ENCODE measurements around the gene TACC2. TPM values are rescaled to one million over a fixed set of nuclear protein-coding genes. Genes with fewer than 3 reads are reported as not detected.
"Not testable (repeated sequence)": the region's sequence is repeated elsewhere in the genome, so short reads cannot be mapped to it uniquely, and the experiment has no call there.

The TACC2 gene
- total RNA-seq, 1 donor from 2014 or later, result 341 TPM

DNA sequence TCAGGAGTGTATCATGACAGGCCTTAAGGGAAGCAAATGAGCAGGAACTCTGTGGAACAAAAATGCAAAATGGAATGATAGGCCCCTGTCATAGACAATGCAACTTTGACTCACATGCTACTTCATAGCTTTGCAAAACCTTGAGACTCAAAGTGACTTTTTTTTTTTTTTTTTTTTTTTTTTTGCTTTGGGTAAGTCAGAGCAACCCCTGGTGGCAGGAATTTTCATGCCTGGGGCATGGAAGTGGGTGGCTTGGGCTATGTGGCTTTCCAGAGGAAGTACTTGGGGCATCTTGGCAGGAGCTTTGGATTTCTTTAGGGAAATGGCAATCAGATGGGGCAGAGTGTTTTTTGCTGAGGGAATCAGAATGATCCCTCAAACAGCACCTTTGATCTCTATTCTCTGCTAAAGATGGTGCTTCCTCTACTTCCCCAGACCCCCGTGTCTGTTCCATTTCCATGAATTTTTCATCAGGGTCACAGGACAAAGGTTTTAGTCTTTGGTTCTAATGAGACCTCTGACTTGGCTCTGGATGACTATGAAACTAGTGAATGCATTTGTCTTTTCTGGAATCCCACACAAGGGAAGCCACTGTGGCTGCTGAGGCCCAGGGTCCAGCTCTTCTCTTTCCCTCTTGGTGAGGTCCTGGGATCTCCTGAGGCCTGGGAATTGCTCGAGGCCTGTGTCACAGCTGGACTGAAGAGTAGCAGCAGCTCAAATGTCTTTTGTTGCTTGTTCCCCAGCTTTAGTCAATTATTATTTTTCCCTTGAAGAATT lies 62.8 kb downstream of the TACC2 start:
- ATAC-seq, result peak; percentile 26
- intact Hi-C loops (cut with DNase I), result loop anchor here (5.0 kb wide), 2 partner anchors 91 to 124 kb away; partner anchors contain the start of gene ATE1
- no peak for DNase-seq (ENCODE audit: missing footprints)

DNA sequence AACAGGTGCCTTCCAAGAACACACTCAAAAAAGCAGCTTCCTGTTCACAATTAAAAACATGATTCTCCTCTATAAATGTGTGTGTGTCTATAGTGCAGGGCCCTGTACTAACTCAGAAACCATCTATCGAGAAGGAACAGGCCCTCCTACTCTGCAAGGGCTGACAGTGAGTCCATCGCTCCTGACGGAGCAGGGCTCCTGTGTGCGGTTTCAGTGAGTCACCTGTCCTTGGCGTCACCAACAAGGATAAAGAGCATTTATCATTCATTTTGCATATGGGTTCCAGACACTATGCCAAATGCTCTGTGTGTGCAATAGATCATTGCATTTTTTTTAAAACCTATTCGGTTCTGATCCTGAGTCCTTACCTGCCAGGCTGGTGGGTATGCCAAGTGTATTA lies 63.7 kb downstream of the TACC2 start:
- no peak for ATAC-seq
- no peak for DNase-seq (ENCODE audit: missing footprints)
- intact Hi-C loops (cut with DNase I), result loop anchor here (5.0 kb wide), 2 partner anchors 90 to 125 kb away; partner anchors contain the start of gene ATE1

DNA sequence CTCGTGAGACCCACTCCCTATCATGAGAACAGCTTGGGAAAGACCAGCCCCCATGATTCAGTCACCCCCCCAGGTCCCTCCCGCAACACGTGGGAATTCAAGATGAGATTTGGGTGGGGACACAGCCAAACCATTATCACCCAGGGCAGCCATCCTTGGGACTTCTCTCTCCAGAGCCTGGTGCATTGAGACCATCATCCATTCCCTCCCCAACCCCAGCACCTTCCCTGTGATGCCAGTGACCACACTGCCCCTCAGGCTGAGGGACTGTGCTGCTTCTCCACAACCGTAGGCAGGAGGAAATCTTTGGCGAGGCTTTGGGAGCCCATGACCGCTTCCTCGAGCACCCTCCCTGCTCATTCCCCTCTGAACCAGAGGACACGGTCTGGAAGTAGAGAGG lies 64.4 kb downstream of the TACC2 start:
- intact Hi-C loops (cut with DNase I), result loop anchor here (5.0 kb wide), 2 partner anchors 89 to 126 kb away; partner anchors contain the start of gene ATE1
- DNase-seq (ENCODE audit: missing footprints) (no peak), ATAC-seq (no peak)

DNA sequence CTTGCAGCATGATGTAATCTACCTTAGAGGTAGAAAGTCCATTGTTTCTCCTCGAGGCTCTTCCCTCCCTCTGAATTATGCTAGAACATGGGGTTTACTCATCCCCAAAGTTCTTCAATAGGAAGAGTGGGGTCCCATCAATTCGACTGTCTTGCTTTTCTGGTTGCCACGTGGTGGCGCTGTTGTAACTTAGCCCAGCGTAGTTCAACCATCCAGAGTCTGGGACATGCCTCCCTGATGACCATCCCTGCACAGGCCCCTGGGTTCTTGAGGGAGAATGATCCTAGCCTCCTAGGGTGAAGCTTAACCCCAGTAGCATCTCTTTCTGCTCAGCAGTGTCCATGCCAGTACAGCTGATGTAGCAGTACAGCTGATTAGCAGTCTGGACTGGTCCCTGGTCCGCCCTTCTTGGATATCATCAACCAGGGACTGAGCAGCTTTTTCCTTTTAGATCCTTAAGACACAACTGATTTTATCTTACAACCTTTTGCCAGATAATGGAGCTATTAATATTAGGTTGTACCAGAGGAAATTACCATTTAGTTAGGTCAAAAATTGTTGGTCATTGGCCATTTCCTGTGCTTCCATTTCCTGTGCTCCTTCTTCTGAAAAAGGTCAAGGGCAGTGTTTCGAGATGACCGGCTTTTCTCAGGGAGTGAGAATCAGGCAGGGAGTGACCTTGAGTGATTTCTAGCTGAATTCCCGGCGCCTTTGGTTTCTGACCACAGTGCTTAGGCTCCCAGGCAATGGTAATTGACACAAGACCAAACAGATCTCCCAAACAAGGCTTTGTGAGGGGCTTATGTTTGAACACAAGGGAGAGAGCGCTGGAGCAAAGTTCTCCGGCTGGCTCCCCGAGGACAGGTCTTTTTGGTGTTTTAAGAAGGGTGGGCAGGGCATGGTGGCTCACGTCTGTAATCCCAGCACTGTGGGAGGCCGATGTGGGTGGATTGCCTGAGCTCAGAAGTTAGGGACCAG lies 65.4 kb downstream of the TACC2 start:
- ATAC-seq (peak; percentile 74), DNase-seq (ENCODE audit: missing footprints) (no peak)
- intact Hi-C loops (cut with DNase I), result loop anchor here (1.0 to 5.0 kb wide), 3 partner anchors 59 to 127 kb away; partner anchors contain the start of gene ATE1

DNA sequence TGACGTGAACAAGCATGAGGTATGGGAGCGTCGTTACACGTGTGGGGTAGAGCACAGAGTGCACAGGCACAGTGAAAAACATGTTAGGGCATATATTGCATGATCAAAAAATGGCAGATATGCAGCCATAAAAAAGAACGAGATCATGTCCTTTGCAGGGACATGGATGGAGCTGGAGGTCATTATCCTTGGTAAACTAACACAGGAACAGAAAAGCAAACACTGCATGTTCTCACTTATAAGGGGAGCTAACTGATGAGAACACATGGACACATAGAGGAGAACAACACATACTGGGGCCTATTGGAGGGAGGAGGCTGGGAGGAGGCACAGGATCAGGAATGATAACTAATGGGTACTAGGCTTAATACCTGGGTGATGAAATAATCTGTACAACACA lies 66.3 kb downstream of the TACC2 start:
- DNase-seq (ENCODE audit: missing footprints) (no peak), ATAC-seq (no peak)
- intact Hi-C loops (cut with DNase I), result no loop called here

DNA sequence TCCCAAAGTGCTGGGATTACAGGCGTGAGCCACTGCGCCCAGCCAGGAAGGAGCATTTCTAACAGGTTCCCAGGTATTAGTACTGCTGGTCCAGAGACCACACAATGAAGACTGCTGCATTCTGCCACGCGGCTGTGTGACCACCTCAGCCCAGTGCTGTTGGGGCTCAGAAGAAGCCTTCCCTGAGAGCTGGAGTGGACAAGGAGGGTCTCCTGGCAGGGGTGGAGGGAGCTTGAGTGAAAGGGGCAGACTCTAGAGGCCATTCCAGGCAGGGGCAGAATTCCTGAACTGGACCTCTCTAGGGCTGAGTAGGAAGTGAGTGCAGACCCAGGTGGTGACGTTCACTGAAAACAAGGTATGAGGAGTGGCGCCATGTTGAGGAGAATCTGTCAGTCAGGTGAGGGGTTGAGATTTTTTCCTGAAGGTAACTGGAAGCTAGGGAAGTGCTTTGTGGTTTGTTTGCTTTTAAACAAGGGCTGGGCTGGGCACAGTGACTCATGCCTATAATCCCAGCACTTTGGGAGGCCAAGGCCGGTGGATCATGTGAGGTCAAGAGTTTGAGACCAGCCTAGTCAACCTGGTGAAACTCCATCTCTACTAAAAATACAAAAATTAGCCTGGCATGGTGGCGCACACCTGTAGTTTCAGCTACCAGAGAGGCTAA lies 67.6 kb downstream of the TACC2 start:
- no peak for ATAC-seq
- no peak for DNase-seq (ENCODE audit: missing footprints)
- intact Hi-C loops (cut with DNase I), result no loop called here

DNA sequence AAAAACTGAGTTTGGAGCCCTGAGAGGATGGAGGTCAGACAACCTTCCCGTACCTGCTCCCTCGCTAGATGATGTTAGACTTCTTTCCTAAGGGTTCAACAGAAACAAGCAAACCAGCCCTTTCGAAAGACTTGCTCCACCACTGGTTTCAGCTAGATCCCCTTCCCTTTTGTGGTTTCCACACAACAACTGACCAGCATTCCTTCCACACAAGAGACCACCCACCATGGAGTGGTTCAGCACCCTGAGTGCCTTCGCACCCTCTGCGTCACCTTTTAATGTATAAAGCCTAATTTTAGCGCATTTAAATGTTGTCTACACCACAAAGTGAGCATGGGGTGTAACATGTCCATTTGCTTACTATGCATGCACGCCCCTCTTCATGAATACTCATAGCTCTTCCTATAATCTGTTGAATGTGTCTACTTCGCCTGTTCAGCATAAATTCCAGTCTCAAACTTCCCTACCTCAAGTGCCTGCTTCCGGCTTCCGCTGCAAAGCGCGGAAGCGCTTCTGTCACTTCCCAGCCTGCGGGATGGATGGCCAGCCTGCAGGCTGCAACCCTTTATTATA lies 69.0 kb downstream of the TACC2 start:
- no peak for ATAC-seq
- no peak for DNase-seq (ENCODE audit: missing footprints)
- intact Hi-C loops (cut with DNase I), result no loop called here

DNA sequence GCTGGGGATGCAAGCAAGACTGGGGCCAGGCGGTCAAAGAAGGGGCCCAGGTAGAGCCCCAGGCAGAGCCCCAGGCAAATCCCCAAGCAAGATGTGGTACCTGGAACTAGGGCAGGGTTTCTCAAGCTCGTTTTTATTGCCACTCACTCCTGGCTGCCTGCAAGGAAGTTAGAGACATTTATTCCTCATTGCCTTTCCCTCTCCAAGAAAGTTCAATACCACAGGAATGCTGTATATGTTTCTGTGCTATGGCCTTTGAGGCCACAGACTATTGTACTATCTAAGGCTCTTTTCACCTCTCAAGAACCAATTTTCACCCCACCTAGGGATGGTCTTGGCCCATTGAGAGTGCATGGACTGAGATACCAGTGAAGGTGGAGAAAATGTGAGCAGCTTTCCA lies 71.3 kb downstream of the TACC2 start:
- no peak for ATAC-seq
- intact Hi-C loops (cut with DNase I), result no loop called here
- no peak for DNase-seq (ENCODE audit: missing footprints)

DNA sequence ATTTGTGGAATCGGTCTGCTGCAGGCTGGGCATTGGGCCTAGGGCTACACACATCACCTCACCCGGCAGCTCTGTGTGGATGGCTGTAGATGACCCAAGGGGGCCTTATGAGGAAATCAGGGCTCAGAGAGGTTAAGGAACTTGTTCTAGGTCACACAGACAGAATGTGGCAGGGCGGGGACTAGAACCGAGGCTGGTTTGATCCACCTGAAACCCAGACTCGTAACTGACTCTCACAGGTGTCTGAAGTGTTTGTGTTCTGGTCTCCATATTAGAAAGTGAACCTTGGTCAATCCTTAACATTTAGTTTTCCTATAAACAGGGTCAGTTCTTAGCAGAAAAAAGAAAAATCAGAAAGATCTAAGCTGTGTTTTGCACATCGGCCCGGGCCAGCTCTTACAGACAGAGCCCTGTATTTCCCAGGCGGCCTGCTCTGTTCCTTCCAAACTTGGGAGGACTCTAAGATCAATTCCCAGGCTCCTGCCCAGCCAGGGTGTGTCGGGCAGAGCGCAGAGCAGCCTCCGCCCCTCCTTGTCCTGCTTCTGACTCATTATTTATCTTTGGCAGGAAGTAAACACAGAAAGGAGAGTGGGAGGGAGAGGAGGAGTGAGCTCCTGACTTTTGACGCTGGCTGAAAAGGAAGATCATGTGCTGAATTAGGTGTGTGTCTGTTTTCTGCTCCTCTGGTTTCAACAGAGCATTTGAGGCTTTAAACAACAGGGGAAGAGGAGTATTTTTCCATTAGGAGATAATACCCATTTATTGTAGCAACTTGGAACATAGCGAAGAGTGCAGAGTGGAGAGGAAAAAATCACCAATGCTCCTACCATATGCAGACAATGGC lies 74.1 kb downstream of the TACC2 start:
- peak; percentile 98 for ATAC-seq
- intact Hi-C loops (cut with DNase I), result no loop called here

DNA sequence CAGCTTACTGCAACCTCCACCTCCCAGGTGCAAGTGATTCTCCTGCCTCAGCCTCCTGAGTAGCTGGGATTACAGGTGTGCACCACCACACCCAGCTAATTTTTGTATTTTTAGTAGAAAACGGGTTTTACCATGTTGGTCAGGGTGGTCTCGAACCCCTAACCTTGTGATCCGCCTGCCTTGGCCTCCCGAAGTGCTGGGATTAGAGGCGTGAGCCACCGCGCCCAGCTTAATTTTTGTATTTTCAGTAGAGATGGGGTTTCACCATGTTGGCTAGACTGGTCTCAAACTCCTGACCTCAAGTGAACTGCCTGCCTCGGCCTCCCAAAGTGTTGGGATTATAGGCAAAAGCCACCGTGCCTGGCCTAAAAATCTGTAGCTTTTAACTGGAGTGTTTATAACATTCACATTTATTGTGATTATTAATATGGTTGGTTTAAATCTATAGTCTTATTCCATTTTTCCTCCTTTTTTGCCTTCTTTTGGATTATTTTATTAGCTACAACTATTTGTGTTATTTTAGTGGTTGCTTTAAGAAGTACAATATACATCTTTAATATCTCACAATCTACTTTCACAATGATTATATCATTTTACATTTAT lies 77.5 kb downstream of the TACC2 start:
- DNase-seq (ENCODE audit: missing footprints); intact Hi-C loops (cut with DNase I); ATAC-seq: not testable (repeated sequence)

More for the DNA sequence above, 74.1 kb downstream of the TACC2 start:
- peak; percentile 90 for DNase-seq (ENCODE audit: missing footprints)

DNA sequence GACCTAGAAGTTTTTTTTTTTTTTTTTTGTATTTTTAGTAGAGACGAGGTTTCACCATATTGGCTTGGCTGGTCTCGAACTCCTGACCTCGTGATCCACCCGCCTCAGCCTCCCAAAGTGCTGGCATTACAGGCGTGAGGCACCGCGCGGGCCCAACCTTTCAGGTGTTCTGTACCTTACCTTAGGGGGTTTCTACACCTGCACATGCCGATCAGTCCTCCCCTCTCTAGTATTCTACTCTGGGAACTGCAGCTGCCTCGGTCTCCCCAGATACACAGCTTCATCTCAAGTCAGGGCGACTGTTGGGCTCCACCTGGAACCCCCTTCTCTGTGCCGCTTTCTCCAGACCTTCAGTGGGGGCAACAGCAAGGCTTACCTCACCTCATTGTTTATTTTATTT lies 79.9 kb downstream of the TACC2 start:
- ATAC-seq (no peak), DNase-seq (ENCODE audit: missing footprints) (no peak)
- intact Hi-C loops (cut with DNase I), result no loop called here

DNA sequence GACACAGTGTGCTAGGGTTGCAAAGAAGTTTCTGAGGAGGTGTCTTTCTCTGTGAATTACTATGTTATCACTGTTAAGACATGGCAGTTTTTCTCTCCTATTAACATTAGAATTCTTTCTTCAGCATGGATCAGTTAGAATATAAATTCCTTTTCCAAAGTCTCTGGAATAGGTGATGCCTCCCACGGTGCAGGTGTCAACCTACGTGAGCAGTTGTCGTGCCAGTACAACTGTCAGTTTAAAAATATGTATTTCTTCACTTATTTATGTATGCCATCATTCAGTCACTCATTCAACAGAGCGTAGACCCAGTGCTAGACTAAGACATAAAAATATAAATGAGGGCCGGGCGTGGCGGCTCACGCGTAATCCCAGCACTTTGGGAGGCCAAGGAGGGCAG lies 83.5 kb downstream of the TACC2 start:
- DNase-seq (ENCODE audit: missing footprints) (no peak), ATAC-seq (no peak)
- intact Hi-C loops (cut with DNase I), result no loop called here

DNA sequence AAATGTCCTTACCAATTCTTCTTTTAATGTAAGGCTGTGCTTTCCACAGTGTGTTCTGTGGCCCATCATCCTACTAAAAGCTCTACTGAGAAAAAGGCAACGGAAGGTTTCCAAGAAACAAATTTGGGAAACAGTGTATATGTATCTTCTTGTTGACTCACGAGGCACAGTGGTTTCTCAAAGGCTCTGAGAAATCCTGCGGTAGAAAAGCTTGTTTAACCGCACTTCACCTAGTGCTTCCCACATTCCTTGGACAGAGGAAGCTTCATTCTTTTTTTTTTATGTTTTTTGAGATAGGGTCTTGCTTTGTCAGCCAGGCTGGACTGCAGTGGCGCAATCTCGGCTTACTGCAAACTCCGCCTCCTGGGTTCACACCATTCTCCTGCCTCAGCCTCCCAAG lies 84.5 kb downstream of the TACC2 start:
- no peak for ATAC-seq
- intact Hi-C loops (cut with DNase I), result no loop called here

DNA sequence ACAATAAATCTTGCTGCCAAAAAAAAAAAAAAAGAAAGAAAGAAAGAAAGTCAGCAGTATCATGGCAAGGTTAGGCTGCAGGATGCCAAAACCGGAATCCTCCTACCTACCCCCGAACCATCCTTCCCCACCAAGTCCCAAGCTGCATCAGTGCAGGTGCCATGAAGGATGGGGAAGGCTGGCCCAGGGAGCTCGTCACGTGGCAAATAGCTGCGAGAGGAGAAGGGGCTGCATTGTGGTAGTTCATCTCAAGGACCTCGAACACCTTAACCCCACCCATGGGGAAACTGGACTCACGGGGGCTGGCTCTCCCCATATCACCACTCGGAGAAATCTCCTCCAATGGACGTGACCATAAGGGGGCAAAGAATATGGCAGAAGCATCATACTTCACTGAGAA lies 86.2 kb downstream of the TACC2 start:
- intact Hi-C loops (cut with DNase I), result no loop called here
- ATAC-seq (no peak), DNase-seq (ENCODE audit: missing footprints) (no peak)

More for the DNA sequence above, 84.5 kb downstream of the TACC2 start:
- no peak for DNase-seq (ENCODE audit: missing footprints)

DNA sequence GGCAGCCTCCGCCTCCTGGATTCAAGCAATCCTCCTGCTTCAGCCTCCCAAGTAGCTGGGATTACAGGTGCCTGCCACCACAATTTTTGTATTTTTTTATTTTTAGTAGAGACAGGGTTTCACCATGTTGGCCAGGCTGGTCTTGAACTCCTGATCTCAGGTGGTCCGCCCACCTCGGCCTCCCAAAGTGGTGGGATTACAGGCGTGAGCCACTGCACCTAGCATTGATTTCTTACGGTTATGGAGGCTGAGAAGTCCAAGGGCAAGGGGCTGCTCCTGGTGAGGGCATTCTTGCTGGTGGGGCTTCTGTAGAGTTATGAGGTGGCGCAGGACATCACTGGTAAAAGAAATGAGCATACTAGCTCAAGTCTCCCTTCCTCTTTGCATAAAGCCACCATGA lies 86.9 kb downstream of the TACC2 start:
- ATAC-seq; intact Hi-C loops (cut with DNase I); DNase-seq (ENCODE audit: missing footprints): not testable (repeated sequence)

DNA sequence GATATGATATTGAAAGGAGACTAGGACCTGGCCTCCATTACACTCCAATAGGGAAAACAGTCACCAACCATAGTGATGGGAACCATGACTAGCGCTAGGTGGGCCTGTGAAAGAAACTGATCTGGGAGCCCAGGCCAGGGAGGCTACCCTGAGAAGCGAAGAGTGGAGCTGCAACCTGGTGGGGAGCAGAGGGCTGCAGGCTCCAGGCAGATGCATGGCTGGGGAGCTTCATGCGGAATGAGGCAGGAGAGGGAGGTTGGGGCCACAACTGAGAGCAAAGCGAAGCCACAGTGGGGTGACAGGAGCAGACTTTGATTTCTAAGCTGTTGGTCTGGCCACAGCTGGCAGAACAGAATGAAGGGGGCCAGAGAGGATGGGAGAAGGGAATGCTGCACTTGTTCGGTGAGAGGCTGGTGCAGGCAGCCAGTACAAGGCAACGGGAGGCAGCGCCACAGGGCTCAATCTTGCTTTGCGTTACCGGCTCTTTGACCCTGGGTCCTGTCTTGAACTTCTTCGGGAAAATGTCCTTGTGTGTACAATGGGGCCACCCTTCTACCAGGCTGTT lies 88.4 kb downstream of the TACC2 start:
- intact Hi-C loops (cut with DNase I), result no loop called here
- DNase-seq (ENCODE audit: missing footprints) (no peak), ATAC-seq (no peak)

DNA sequence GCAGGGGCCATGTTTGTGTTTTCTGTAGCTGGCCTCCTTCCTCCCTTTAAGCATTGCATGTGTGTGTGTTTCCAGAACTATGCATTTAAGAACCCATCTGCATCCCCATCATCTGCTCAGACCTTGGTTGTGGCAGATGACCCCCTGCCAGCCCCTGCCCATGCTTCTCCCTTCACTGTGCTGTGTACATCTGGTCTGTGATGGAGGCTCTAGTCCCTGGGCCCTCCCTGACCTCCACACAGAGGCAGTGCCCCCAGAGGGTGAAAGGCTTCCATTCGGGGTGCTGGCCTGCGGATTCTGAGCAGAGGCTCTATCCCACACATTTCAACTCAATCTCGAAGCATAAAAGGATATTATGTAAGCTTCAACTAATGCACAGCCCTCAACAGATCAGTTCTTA lies 89.4 kb downstream of the TACC2 start:
- peak; percentile 12 for ATAC-seq
- intact Hi-C loops (cut with DNase I), result loop anchor here (2.0 kb wide), 1 partner anchor 34 kb away; no protein-coding TSS in a partner anchor
- DNase-seq (ENCODE audit: missing footprints), result no peak

Measured in Right ventricle myocardium inferior (tissue), 1 donor.